Body of pancreas (tissue), 4 donors: ENCODE measurements around the gene NUP58. TPM values are rescaled to one million over a fixed set of nuclear protein-coding genes. Genes with fewer than 3 reads are reported as not detected.

Experiments used
- ATAC-seq: fragments of 150-250 bp; one replicate; pipeline ENCODE4 v1.9.1; 2016
- DNase-seq, 4 donors: peaks; one replicate each; pipeline ENCODE4 v3.0.0-alpha.2; 2019
- H3K27ac ChIP-seq, 4 donors: fragments of 200-600 bp; sonication (generic); 1 replicate in 3 of 4; 2 replicates in 1 of 4; pipeline versions ENCODE4 v1.5.1 to v1.6.1; 2016 to 2019; ENCODE audit warnings: mild to moderate bottlenecking in 1 of 4, mixed read lengths in 1 of 4, moderate library complexity in 1 of 4
- H3K27me3 ChIP-seq, 2 donors: fragments of 200-600 bp; sonication (generic); one replicate each; pipeline ENCODE4 v1.6.0; 2016; ENCODE audit warnings: mild to moderate bottlenecking in 1 of 2
- H3K36me3 ChIP-seq, 2 donors: fragments of 200-600 bp; sonication (generic); replicated peaks in 1 of 2; 2 replicates each; pipeline ENCODE4 v1.5.1; 2016; ENCODE audit warnings: low read depth in 2 of 2; ENCODE audit not compliant: insufficient read depth in 1 of 2
- H3K4me1 ChIP-seq: fragments of 200-600 bp; sonication (generic); one replicate; pipeline ENCODE4 v1.6.0; 2016
- H3K4me3 ChIP-seq, 2 donors: fragments of 200-600 bp; sonication (generic); 1 replicate in 1 of 2; 2 replicates in 1 of 2; pipeline ENCODE4 v1.5.1; 2016 to 2019
- H3K9me3 ChIP-seq, 3 donors: fragments of 200-600 bp; sonication (generic); 1 replicate in 2 of 3; 2 replicates in 1 of 3; pipeline ENCODE4 v1.5.1; 2016
- CTCF ChIP-seq, 7 experiments: fragments of 450-650 bp in 4 of 7; fragments of 200-600 bp in 3 of 7; sonication (generic) in 3 of 7; IDR thresholded peaks; one replicate each; pipeline ENCODE4 v1.5.1; 2016 to 2019; ENCODE audit warnings: antibody characterized with exemption in 7 of 7
- POLR2A ChIP-seq, 3 donors: fragments of 450-650 bp; IDR thresholded peaks; one replicate each; pipeline ENCODE4 v1.6.1; 2016; ENCODE audit warnings: antibody characterized with exemption in 3 of 3, mild to moderate bottlenecking in 2 of 3
- WGBS, 2 donors: methylation state at CpG; one replicate each; pipeline ENCODE4 v1.1.5; 2017; 5-methylcytosine and 5-hydroxymethylcytosine counted together
- intact Hi-C: fragments of 100-400 bp; cut with DNase I; formaldehyde crosslinking; loops from one replicate; pipeline ENCODE4 v1.15.1; 2023
- total RNA-seq, 2 donors: library from RNA; depleted of rRNA; stranded (reverse); fragments of >200 nt; gene quantifications; one replicate each; pipeline ENCODE4 v1.1.0, GENCODE V29; 2016

NUP58 gene
- total RNA-seq, 2 donors from 2014 or later = 22.7 to 30.9 TPM

DNA sequence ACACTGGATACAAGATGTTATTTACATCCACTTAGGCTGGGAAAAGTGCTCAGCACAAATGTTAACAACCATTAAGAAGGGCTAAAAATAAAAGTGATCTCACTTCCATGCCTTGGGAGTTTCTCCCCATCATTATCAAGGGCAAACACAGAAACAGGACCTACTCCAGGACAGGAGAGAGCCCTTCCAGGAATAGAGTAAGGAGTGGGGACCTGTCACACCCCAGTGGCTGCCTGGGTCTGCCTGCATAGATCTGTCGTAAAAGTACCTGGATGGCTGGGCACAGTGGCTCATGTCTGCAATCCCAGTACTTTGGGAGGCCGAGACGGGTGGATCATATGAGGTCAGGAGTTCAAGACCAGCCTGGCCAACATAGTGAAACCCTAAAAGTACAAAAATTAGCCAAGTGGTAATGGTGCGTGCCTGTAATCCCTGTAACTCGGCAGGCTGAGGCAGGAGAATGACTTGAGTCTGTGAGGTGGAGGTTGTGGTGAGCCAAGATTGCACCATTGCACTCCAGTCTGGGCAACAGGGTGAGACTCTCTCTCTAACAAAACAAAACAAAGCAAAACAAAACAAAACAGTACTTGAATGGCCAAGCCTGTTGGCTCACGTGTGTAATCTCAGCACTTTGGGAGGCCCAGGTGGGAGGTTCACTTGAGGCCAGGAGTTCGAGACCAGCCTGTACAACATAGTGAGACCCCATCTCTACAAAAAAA lies 76.0 kb downstream of the NUP58 start:
- Histone ChIP-seq H3K27me3 (peaks cover 1 to 7% of the 10 kb centered on the region in 2 donors), H3K27ac (no peak overlapping the region), H3K36me3 (no peaks in the 10 kb centered on the region), H3K4me3 (no peak overlapping the region), H3K4me1 (peaks cover 2% of the 10 kb centered on the region), H3K9me3 (no peaks in the 10 kb centered on the region)
- TF ChIP-seq CTCF (IDR thresholded peaks at IDR 0.05) (no peak), POLR2A (IDR thresholded peaks at IDR 0.05) (no peak)
- intact Hi-C loops = no loop called here
- WGBS, 2 donors = 70 to 80% methylated on average over 7 of the region's 7 CpGs
- ATAC-seq (no peak), DNase-seq (no peak)

DNA sequence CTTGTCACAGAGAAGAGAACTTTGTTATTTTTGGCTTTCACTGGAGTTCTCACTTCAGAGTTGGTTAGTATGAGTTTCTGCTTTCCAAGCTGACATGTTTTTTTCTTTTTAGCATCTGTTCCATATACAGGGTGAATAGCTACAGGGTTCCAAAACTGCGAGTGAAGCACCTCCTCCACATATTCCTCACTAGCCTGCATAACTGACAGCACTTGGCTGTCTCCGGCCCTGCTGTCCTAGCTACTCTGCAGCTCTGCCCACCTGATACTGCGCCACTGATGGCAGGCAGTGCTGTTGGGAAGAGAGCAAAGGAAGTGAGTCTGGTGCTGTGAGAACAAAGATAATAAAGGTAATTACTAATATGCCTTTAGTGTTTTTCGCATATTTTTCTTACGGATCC lies 77.1 kb downstream of the NUP58 start:
- intact Hi-C loops = no loop called here
- Histone ChIP-seq H3K4me1 (no peaks in the 10 kb centered on the region), H3K9me3 (no peaks in the 10 kb centered on the region), H3K27me3 (no peaks in the 10 kb centered on the region), H3K4me3 (no peak overlapping the region), H3K27ac (no peak overlapping the region), H3K36me3 (no peaks in the 10 kb centered on the region)
- DNase-seq (no peak), ATAC-seq (no peak)
- no peak for TF ChIP-seq CTCF (IDR thresholded peaks at IDR 0.05)
- TF ChIP-seq POLR2A (IDR thresholded peaks at IDR 0.05) = no peak
- WGBS, 2 donors = 54 to 67% methylated on average over 5 of the region's 5 CpGs

GRCh38 chr13:25379011-25379410 lies 77.6 kb downstream of the NUP58 start:
- H3K4me1 ChIP-seq = no peaks in the 10 kb centered on the region
- no peak for TF ChIP-seq CTCF (IDR thresholded peaks at IDR 0.05)
- TF ChIP-seq POLR2A (IDR thresholded peaks at IDR 0.05) = no peak
- intact Hi-C loops = no loop called here
- no peaks in the 10 kb centered on the region for H3K27me3 ChIP-seq
- H3K4me3 ChIP-seq = no peak overlapping the region
- 25 to 34% methylated on average over 1 of the region's 1 CpG for WGBS, 2 donors
- no peaks in the 10 kb centered on the region for H3K36me3 ChIP-seq
- no peak overlapping the region for H3K27ac ChIP-seq
- no peak for DNase-seq
- no peaks in the 10 kb centered on the region for H3K9me3 ChIP-seq
- no peak for ATAC-seq

GRCh38 chr13:25380082-25380481 lies 78.7 kb downstream of the NUP58 start:
- TF ChIP-seq POLR2A (IDR thresholded peaks at IDR 0.05) (no peak), CTCF (IDR thresholded peaks at IDR 0.05) (no peak)
- 75 to 80% methylated on average over 4 of the region's 4 CpGs for WGBS, 2 donors
- no peaks in the 10 kb centered on the region for H3K4me1 ChIP-seq
- intact Hi-C loops = no loop called here
- H3K9me3 ChIP-seq = no peaks in the 10 kb centered on the region
- no peak overlapping the region for H3K27ac ChIP-seq
- H3K36me3 ChIP-seq = no peaks in the 10 kb centered on the region
- no peaks in the 10 kb centered on the region for H3K27me3 ChIP-seq
- H3K4me3 ChIP-seq = no peak overlapping the region
- ATAC-seq = no peak
- DNase-seq = no peak

GRCh38 chr13:25380741-25381324 lies 79.4 kb downstream of the NUP58 start:
- intact Hi-C loops = no loop called here
- no peak for ATAC-seq
- no peaks in the 10 kb centered on the region for H3K9me3 ChIP-seq
- no peaks in the 10 kb centered on the region for H3K27me3 ChIP-seq
- no peak overlapping the region for H3K27ac ChIP-seq
- H3K36me3 ChIP-seq = no peaks in the 10 kb centered on the region
- H3K4me3 ChIP-seq = no peak overlapping the region
- WGBS, 2 donors = 48 to 51% methylated on average over 7 of the region's 7 CpGs
- H3K4me1 ChIP-seq = no peaks in the 10 kb centered on the region
- TF ChIP-seq CTCF (IDR thresholded peaks at IDR 0.05) = no peak
- no peak for TF ChIP-seq POLR2A (IDR thresholded peaks at IDR 0.05)
- DNase-seq = no peak
